ENCODE measurements around the gene TSPYL6. TPM values are rescaled to one million over a fixed set of nuclear protein-coding genes. Genes with fewer than 3 reads are reported as not detected.

TSPYL6 gene
- total RNA-seq, 1 donor from 2014 or later: not detected

DNA sequence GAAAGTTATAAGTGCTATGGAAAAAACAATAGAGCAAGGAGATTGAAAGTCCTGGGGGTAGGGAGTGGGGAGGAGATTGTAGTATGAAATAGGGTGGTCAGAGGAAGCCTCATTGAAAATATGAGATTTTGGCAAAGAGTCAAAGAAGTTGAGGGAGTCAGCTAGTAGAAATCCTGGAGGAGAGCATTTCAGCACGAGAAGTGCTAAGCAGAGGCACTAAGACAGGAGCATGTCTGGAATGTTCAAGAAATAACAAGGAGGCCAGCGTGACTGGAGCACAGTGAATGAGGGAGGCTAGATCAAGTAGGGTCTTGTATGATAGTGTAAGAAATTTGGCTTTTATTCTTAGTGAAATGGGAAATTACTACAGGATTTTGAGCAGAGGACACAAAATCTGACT, 2.1 kb upstream of the TSPYL6 start:
- no peaks in the 10 kb centered on the region for H3K79me2 ChIP-seq (ENCODE audit: low read depth)
- H3K9ac ChIP-seq: no peak overlapping the region
- H3K27me3 Mint-ChIP-seq (ENCODE audit: insufficient read depth, low read depth): no peaks in the 10 kb centered on the region
- H2AFZ ChIP-seq (replicated peaks): no peak overlapping the region
- no peak for TF ChIP-seq EZH2phosphoT487 (IDR thresholded peaks at IDR 0.05)
- TF ChIP-seq, protein P1, sequence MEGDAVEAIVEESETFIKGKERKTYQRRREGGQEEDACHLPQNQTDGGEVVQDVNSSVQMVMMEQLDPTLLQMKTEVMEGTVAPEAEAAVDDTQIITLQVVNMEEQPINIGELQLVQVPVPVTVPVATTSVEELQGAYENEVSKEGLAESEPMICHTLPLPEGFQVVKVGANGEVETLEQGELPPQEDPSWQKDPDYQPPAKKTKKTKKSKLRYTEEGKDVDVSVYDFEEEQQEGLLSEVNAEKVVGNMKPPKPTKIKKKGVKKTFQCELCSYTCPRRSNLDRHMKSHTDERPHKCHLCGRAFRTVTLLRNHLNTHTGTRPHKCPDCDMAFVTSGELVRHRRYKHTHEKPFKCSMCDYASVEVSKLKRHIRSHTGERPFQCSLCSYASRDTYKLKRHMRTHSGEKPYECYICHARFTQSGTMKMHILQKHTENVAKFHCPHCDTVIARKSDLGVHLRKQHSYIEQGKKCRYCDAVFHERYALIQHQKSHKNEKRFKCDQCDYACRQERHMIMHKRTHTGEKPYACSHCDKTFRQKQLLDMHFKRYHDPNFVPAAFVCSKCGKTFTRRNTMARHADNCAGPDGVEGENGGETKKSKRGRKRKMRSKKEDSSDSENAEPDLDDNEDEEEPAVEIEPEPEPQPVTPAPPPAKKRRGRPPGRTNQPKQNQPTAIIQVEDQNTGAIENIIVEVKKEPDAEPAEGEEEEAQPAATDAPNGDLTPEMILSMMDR (IDR thresholded peaks at IDR 0.05): no peak
- H3K4me3 ChIP-seq: no peak overlapping the region
- no peaks in the 10 kb centered on the region for H3K9me3 ChIP-seq (ENCODE audit: low read depth)
- no peaks in the 10 kb centered on the region for H3K36me3 Mint-ChIP-seq
- no peak overlapping the region for H3K4me3 Mint-ChIP-seq
- H4K20me1 ChIP-seq (ENCODE audit: low read depth): no peaks in the 10 kb centered on the region
- H3K36me3 ChIP-seq: no peaks in the 10 kb centered on the region
- H3K4me2 ChIP-seq: no peak overlapping the region
- no peaks in the 10 kb centered on the region for H3F3A ChIP-seq (ENCODE audit: low read depth)
- no peak overlapping the region for H3K27ac ChIP-seq
- peaks cover 4% of the 10 kb centered on the region for H3K9me3 Mint-ChIP-seq
- H3K27me3 ChIP-seq: no peaks in the 10 kb centered on the region
- H3K4me1 Mint-ChIP-seq: no peaks in the 10 kb centered on the region
- H3K27ac Mint-ChIP-seq: no peak overlapping the region
- DNase-seq (ENCODE audit: low spot score): no peak
- H3K4me1 ChIP-seq: peaks cover 4% of the 10 kb centered on the region

DNA sequence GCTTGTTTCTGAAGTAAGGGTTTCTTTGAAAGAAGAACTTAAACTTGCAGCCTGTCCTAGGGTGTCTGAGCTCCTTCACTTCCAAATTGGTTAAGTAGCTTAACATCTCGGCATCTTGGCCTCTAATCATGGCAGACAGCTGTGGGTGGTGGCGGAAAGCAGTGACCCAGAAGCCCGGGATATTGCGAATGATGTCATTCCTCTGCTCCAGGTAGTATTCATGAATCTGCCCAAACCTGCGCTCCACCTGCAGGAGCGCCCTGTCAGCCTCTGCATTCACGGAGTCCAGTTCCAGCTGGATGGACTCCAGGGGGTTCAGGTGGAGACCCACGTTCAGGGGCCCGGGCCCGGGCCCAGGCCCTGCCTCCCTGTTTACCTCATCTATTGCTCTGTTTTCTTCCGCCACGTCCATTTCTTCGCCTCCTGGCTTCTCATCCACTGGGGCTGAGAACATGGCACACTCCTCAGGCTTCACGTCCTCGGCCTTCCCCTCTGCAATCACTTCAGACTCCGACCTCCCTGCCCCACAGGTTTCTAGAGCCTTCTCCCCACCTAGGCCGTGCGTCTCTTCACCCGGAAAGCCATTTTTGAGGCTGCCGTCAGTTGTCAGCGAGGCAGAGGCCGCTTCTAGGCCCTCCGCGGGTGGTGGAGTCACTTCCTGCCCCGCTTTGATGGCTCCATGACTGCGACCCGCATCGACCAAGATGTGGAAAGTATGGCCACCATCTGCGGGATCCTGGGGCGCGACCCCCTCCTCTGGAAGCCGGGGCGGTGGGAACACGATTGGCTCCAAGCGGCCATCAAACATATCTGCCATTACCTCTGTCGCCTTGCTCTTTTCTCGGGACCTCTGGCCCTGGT, 569 bp downstream of the TSPYL6 start:
- no peaks in the 10 kb centered on the region for H3K27me3 Mint-ChIP-seq (ENCODE audit: insufficient read depth, low read depth)
- TF ChIP-seq, protein P1 (IDR thresholded peaks at IDR 0.05): no peak
- TF ChIP-seq EZH2phosphoT487 (IDR thresholded peaks at IDR 0.05) (no peak), EZH2 (IDR thresholded peaks at IDR 0.05) (no peak)
- Histone ChIP-seq H3F3A (ENCODE audit: low read depth) (no peaks in the 10 kb centered on the region), H3K36me3 (no peaks in the 10 kb centered on the region), H4K20me1 (ENCODE audit: low read depth) (no peaks in the 10 kb centered on the region), H3K9ac (no peak overlapping the region), H3K9me3 (ENCODE audit: low read depth) (no peaks in the 10 kb centered on the region), H3K27me3 (no peaks in the 10 kb centered on the region), H3K79me2 (ENCODE audit: low read depth) (no peaks in the 10 kb centered on the region), H3K27ac (no peak overlapping the region), H3K4me3 (no peak overlapping the region), H3K4me2 (no peak overlapping the region), H3K4me1 (peaks cover 4% of the 10 kb centered on the region), H2AFZ (replicated peaks) (no peak overlapping the region)
- no peaks in the 10 kb centered on the region for H3K36me3 Mint-ChIP-seq
- H3K4me3 Mint-ChIP-seq: no peak overlapping the region
- DNase-seq (ENCODE audit: low spot score): no peak
- no peak overlapping the region for H3K27ac Mint-ChIP-seq
- H3K4me1 Mint-ChIP-seq: no peaks in the 10 kb centered on the region
- H3K9me3 Mint-ChIP-seq: peaks cover 4% of the 10 kb centered on the region

DNA sequence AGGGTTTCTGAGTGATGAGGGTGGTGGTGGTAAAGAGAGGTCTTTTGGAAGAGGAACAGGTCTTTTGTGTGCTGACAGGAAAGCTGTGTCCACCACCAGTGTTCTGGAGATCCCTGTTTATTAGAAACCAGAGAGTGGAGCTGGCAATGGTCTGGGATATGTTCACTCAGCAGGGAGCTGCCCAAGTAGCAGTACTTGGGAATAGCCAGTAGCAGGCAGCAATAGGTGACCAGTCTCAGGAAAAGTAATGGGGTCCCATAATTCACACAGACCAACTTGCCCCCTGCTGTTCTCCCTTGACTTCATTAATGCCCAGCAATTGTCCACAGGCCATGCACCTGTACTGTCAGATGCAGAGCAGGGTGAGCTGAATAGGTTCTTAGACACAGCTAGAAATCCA, 1.8 kb downstream of the TSPYL6 start:
- Histone ChIP-seq H3K4me3 (no peak overlapping the region), H3K36me3 (no peaks in the 10 kb centered on the region), H3K79me2 (ENCODE audit: low read depth) (no peaks in the 10 kb centered on the region), H3K27ac (no peak overlapping the region), H3F3A (ENCODE audit: low read depth) (no peaks in the 10 kb centered on the region), H3K9ac (no peak overlapping the region), H3K4me1 (peaks cover 4% of the 10 kb centered on the region), H4K20me1 (ENCODE audit: low read depth) (no peaks in the 10 kb centered on the region), H2AFZ (replicated peaks) (no peak overlapping the region), H3K9me3 (ENCODE audit: low read depth) (no peaks in the 10 kb centered on the region), H3K27me3 (no peaks in the 10 kb centered on the region), H3K4me2 (no peak overlapping the region)
- Mint-ChIP-seq H3K27ac (no peak overlapping the region), H3K27me3 (ENCODE audit: insufficient read depth, low read depth) (no peaks in the 10 kb centered on the region), H3K4me3 (no peak overlapping the region), H3K9me3 (peaks cover 4% of the 10 kb centered on the region), H3K36me3 (no peaks in the 10 kb centered on the region), H3K4me1 (no peaks in the 10 kb centered on the region)
- TF ChIP-seq, protein P1 (IDR thresholded peaks at IDR 0.05): no peak
- TF ChIP-seq EZH2 (IDR thresholded peaks at IDR 0.05) (no peak), EZH2phosphoT487 (IDR thresholded peaks at IDR 0.05) (no peak)
- no peak for DNase-seq (ENCODE audit: low spot score)
